ENCODE data around the gene PTPRU. TPM values are rescaled to one million over a fixed set of nuclear protein-coding genes. Genes with fewer than 3 reads are reported as not detected.
A peak's percentile ranks its signal among the peaks of the same experiment; 100 is the strongest.

PTPRU gene
- total and polyA plus RNA-seq, 2 experiments from 2014 or later, result 8.0 to 105 TPM

DNA sequence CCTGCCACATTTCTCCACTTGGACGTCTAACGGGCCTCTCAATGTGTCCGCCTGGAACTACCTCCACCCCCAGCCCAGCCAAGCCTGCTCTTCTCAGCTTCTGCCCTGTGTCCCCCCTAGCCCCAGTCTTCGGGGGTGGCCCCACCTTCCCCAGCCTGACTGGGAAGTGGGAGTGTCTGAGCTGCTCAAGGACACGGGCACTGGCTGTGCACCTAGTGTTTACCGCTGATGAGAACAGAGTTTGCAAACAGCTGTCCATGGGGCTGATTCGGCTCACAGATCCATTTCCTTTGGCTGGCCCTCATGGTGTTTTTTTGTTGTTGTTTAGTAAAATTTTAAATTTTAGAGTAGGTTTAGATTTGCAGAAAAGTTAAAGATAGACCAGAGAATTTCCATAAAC, 121.1 kb downstream of the PTPRU start:
- Histone ChIP-seq H3K36me3 (ENCODE audit: insufficient read depth) (no peaks in the 10 kb centered on the region; the same call in 1 of the 2 replicates), H3K79me2 (replicated peaks; ENCODE audit: insufficient read depth) (no peaks in the 10 kb centered on the region), H3K4me2 (no peak overlapping the region), H4K20me1 (replicated peaks; ENCODE audit: insufficient read depth) (no peaks in the 10 kb centered on the region), H3K4me3 (no peak overlapping the region), H3K27ac (ENCODE audit: low read depth) (no peak overlapping the region), H3F3A (replicated peaks; ENCODE audit: low read depth) (no peaks in the 10 kb centered on the region), H3K4me1 (ENCODE audit: insufficient read depth) (peaks cover 10% of the 10 kb centered on the region), H2AFZ (0 out of 2 replicates have a peak overlapping the region, but pooled peaks have one; percentile 45), H3K9me2 (ENCODE audit: insufficient read depth) (peaks cover 7% of the 10 kb centered on the region; the same call in 1 of the 2 replicates), H3K27me3 (ENCODE audit: insufficient read depth) (no peaks in the 10 kb centered on the region)
- Mint-ChIP-seq H3K27me3 (ENCODE audit: insufficient read depth, low read depth, poor library complexity) (peaks cover 12% of the 10 kb centered on the region), H3K4me3 (no peak overlapping the region), H3K27ac (no peak overlapping the region), H3K36me3 (ENCODE audit: low read depth) (no peaks in the 10 kb centered on the region; the same call in 2 of the 3 replicates), H3K4me1 (peaks cover 3% of the 10 kb centered on the region; the same call in 2 of the 3 replicates), H3K9me3 (peaks cover 2% of the 10 kb centered on the region; the same call in 1 of the 3 replicates)
- DNase-seq (ENCODE audit: low spot score), result no peak
- TF ChIP-seq ZNF114 (CRISPR knock-in tag; IDR thresholded peaks at IDR 0.05), result no peak
- TF ChIP-seq STAT1 (IDR thresholded peaks at IDR 0.05; ENCODE audit: unreplicated experiment), result no peak
- no peak for TF ChIP-seq JUNB (IDR thresholded peaks at IDR 0.05; ENCODE audit: unreplicated experiment)
- no peak for TF ChIP-seq EZH2phosphoT487 (IDR thresholded peaks at IDR 0.05; ENCODE audit: unreplicated experiment)
- TF ChIP-seq, protein P1, sequence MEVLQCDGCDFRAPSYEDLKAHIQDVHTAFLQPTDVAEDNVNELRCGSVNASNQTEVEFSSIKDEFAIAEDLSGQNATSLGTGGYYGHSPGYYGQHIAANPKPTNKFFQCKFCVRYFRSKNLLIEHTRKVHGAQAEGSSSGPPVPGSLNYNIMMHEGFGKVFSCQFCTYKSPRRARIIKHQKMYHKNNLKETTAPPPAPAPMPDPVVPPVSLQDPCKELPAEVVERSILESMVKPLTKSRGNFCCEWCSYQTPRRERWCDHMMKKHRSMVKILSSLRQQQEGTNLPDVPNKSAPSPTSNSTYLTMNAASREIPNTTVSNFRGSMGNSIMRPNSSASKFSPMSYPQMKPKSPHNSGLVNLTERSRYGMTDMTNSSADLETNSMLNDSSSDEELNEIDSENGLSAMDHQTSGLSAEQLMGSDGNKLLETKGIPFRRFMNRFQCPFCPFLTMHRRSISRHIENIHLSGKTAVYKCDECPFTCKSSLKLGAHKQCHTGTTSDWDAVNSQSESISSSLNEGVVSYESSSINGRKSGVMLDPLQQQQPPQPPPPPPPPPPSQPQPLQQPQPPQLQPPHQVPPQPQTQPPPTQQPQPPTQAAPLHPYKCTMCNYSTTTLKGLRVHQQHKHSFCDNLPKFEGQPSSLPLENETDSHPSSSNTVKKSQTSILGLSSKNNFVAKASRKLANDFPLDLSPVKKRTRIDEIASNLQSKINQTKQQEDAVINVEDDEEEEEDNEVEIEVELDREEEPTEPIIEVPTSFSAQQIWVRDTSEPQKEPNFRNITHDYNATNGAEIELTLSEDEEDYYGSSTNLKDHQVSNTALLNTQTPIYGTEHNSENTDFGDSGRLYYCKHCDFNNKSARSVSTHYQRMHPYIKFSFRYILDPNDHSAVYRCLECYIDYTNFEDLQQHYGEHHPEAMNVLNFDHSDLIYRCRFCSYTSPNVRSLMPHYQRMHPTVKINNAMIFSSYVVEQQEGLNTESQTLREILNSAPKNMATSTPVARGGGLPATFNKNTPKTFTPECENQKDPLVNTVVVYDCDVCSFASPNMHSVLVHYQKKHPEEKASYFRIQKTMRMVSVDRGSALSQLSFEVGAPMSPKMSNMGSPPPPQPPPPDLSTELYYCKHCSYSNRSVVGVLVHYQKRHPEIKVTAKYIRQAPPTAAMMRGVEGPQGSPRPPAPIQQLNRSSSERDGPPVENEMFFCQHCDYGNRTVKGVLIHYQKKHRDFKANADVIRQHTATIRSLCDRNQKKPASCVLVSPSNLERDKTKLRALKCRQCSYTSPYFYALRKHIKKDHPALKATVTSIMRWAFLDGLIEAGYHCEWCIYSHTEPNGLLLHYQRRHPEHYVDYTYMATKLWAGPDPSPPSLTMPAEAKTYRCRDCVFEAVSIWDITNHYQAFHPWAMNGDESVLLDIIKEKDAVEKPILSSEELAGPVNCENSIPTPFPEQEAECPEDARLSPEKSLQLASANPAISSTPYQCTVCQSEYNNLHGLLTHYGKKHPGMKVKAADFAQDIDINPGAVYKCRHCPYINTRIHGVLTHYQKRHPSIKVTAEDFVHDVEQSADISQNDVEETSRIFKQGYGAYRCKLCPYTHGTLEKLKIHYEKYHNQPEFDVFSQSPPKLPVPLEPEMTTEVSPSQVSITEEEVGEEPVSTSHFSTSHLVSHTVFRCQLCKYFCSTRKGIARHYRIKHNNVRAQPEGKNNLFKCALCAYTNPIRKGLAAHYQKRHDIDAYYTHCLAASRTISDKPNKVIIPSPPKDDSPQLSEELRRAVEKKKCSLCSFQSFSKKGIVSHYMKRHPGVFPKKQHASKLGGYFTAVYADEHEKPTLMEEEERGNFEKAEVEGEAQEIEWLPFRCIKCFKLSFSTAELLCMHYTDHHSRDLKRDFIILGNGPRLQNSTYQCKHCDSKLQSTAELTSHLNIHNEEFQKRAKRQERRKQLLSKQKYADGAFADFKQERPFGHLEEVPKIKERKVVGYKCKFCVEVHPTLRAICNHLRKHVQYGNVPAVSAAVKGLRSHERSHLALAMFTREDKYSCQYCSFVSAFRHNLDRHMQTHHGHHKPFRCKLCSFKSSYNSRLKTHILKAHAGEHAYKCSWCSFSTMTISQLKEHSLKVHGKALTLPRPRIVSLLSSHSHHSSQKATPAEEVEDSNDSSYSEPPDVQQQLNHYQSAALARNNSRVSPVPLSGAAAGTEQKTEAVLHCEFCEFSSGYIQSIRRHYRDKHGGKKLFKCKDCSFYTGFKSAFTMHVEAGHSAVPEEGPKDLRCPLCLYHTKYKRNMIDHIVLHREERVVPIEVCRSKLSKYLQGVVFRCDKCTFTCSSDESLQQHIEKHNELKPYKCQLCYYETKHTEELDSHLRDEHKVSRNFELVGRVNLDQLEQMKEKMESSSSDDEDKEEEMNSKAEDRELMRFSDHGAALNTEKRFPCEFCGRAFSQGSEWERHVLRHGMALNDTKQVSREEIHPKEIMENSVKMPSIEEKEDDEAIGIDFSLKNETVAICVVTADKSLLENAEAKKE (CRISPR knock-in tag; IDR thresholded peaks at IDR 0.05), result no peak
- TF ChIP-seq ZNF331 (CRISPR knock-in tag; IDR thresholded peaks at IDR 0.05; ENCODE audit: low read depth), result no peak
- no peak for TF ChIP-seq REST (IDR thresholded peaks at IDR 0.05; ENCODE audit: unreplicated experiment)
- no peak for TF ChIP-seq EZH2 (IDR thresholded peaks at IDR 0.05; ENCODE audit: low read depth, unreplicated experiment)
- TF ChIP-seq POLR2AphosphoS5 (IDR thresholded peaks at IDR 0.05; ENCODE audit: low read depth), result no peak
- no peak for TF ChIP-seq NANOG (IDR thresholded peaks at IDR 0.05; ENCODE audit: borderline replicate concordance)
- TF ChIP-seq CTCF (conservative IDR thresholded peaks at IDR 0.05; ENCODE audit: low read depth in 2 of 2), result no peak
- no peak for TF ChIP-seq CREB1 (CRISPR knock-in tag; IDR thresholded peaks at IDR 0.05; ENCODE audit: low read depth)
- TF ChIP-seq, protein P2, sequence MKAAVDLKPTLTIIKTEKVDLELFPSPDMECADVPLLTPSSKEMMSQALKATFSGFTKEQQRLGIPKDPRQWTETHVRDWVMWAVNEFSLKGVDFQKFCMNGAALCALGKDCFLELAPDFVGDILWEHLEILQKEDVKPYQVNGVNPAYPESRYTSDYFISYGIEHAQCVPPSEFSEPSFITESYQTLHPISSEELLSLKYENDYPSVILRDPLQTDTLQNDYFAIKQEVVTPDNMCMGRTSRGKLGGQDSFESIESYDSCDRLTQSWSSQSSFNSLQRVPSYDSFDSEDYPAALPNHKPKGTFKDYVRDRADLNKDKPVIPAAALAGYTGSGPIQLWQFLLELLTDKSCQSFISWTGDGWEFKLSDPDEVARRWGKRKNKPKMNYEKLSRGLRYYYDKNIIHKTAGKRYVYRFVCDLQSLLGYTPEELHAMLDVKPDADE (IDR thresholded peaks at IDR 0.05), result no peak
- no peak for ATAC-seq

All from GM23338 (cell line).